Neuronal stem cell (in vitro differentiated cells): ENCODE data around the gene HLA-DQB1.
"Not testable (repeated sequence)": the region's sequence is repeated elsewhere in the genome, so short reads cannot be mapped to it uniquely, and the experiment has no call there.

Source experiments
- DNase-seq: peaks from one replicate; pipeline ENCODE4 v3.0.0-alpha.2; 2013; ENCODE audit warnings: low spot score
- H2AFZ ChIP-seq: one replicate; pipeline ENCODE4 v1.6.1; 2013; ENCODE audit warnings: mild to moderate bottlenecking, low read length, inconsistent platforms
- H2AK5ac ChIP-seq: 2 replicates; pipeline ENCODE4 v1.6.1; 2013; ENCODE audit warnings: low read depth, mild to moderate bottlenecking, inconsistent platforms, low read length, moderate library complexity, mixed read lengths
- H2BK120ac ChIP-seq: 2 replicates; pipeline ENCODE4 v1.6.1; 2013; ENCODE audit warnings: low read depth, mild to moderate bottlenecking, inconsistent platforms, low read length, moderate library complexity, mixed read lengths
- H2BK12ac ChIP-seq: one replicate; pipeline ENCODE4 v1.6.1; 2013; ENCODE audit warnings: low read length, inconsistent platforms
- H2BK15ac ChIP-seq: 2 replicates; pipeline ENCODE4 v1.6.1; 2013; ENCODE audit warnings: mild to moderate bottlenecking, low read length, inconsistent platforms, mixed read lengths
- H2BK5ac ChIP-seq: one replicate; pipeline ENCODE4 v1.6.1; 2013; ENCODE audit warnings: inconsistent platforms, mild to moderate bottlenecking, low read length, moderate library complexity
- H3K14ac ChIP-seq: one replicate; pipeline ENCODE4 v1.6.1; 2013; ENCODE audit warnings: low read length, inconsistent platforms
- H3K18ac ChIP-seq: 2 replicates; pipeline ENCODE4 v1.6.1; 2013; ENCODE audit warnings: low read length, inconsistent platforms
- H3K23ac ChIP-seq: 2 replicates; pipeline ENCODE4 v1.6.1; 2013; ENCODE audit warnings: low read depth, mild to moderate bottlenecking, mixed read lengths, low read length, inconsistent platforms; ENCODE audit not compliant: poor library complexity
- H3K27ac ChIP-seq: replicated peaks from 3 replicates; pipeline ENCODE4 v1.5.1; 2013; ENCODE audit warnings: low read length, inconsistent platforms
- H3K27me3 ChIP-seq, 3 experiments: 2 replicates each; pipeline ENCODE4 v1.6.1; 2013; ENCODE audit warnings: low read length in 3 of 3, mild to moderate bottlenecking in 2 of 3, inconsistent platforms in 1 of 3, low read depth in 1 of 3, mixed read lengths in 1 of 3, moderate library complexity in 1 of 3; ENCODE audit not compliant: control insufficient read depth in 3 of 3, insufficient read depth in 3 of 3
- H3K36me3 ChIP-seq, 2 donors: replicated peaks in 1 of 2; 2 replicates each; pipeline ENCODE4 v1.6.1; 2013; ENCODE audit warnings: low read length in 2 of 2; ENCODE audit not compliant: control insufficient read depth in 2 of 2, insufficient read depth in 2 of 2
- H3K4ac ChIP-seq: 2 replicates; pipeline ENCODE4 v1.6.1; 2013; ENCODE audit warnings: inconsistent platforms, mild to moderate bottlenecking, low read length, moderate library complexity
- H3K4me1 ChIP-seq, 2 donors: 1 replicate in 1 of 2; 2 replicates in 1 of 2; pipeline ENCODE4 v1.6.1; 2013; ENCODE audit warnings: low read length in 2 of 2, low read depth in 1 of 2; ENCODE audit not compliant: control insufficient read depth in 2 of 2, insufficient read depth in 1 of 2
- H3K4me2 ChIP-seq: one replicate; pipeline ENCODE4 v1.6.1; 2013; ENCODE audit warnings: mild to moderate bottlenecking, low read length, inconsistent platforms; ENCODE audit not compliant: insufficient read depth, poor library complexity, severe bottlenecking
- H3K4me3 ChIP-seq, 2 donors: 2 replicates each; pipeline ENCODE4 v1.5.1; 2013; ENCODE audit warnings: low read length in 2 of 2, mild to moderate bottlenecking in 2 of 2, inconsistent platforms in 1 of 2, moderate library complexity in 1 of 2
- H3K79me1 ChIP-seq: one replicate; pipeline ENCODE4 v1.6.1; 2013; ENCODE audit warnings: low read depth, mild to moderate bottlenecking, inconsistent platforms, low read length, moderate library complexity
- H3K9ac ChIP-seq: one replicate; pipeline ENCODE4 v1.6.1; 2013; ENCODE audit warnings: mild to moderate bottlenecking, low read depth, low read length, inconsistent platforms; ENCODE audit not compliant: poor library complexity
- H3K9me3 ChIP-seq, 2 donors: replicated peaks in 1 of 2; 2 replicates each; pipeline versions ENCODE3 to v1.6.1; 2013; ENCODE audit warnings: low read length in 2 of 2, mild to moderate bottlenecking in 2 of 2, inconsistent platforms in 1 of 2, low read depth in 1 of 2, mixed read lengths in 1 of 2, moderate library complexity in 1 of 2; ENCODE audit not compliant: control insufficient read depth in 2 of 2, insufficient read depth in 1 of 2
- H4K8ac ChIP-seq: one replicate; pipeline ENCODE4 v1.6.1; 2013; ENCODE audit warnings: low read depth, mild to moderate bottlenecking, inconsistent platforms, low read length, moderate library complexity
- H4K91ac ChIP-seq: one replicate; pipeline ENCODE4 v1.6.1; 2013; ENCODE audit warnings: low read length, low read depth, mild to moderate bottlenecking, inconsistent platforms; ENCODE audit not compliant: poor library complexity
- WGBS, 2 donors: extraction: QIAGEN DNeasy Blood & Tissue Kit; methylation state at CpG; one replicate each; pipeline ENCODE4 v1.1.7; 2013; ENCODE audit warnings: missing lambda C conversion rate in 2 of 2, mixed read lengths in 1 of 2; ENCODE audit not compliant: insufficient read length in 2 of 2, insufficient replicate concordance in 1 of 2; ENCODE audit errors: extremely low coverage in 2 of 2; 5-methylcytosine and 5-hydroxymethylcytosine counted together

The HLA-DQB1 gene

DNA sequence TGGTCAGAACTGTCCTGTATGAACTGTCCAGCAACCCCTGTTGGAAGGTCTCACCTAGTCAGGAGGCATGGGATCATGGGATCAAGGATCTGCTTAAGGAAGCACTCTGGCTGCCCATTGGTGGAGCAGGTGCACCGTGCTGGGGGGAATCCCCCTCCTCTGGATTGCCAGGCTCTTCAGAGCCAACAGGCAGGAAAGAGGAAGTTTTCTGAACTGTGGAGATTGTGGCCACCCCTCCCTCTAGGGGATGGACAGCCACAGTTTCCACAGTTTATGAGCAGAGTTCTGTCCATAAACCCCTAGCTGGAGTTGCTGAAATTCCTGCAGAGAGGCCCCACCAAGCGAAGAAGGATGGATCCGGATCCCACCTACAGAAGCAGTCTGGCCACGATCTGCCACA lies 13.0 kb upstream of the HLA-DQB1 start:
- no peak overlapping the region for H3K14ac ChIP-seq
- H2AFZ ChIP-seq: no peak overlapping the region
- H4K8ac ChIP-seq: no peak overlapping the region
- H3K36me3 ChIP-seq: no peaks in the 10 kb centered on the region
- H3K4ac ChIP-seq: no peak overlapping the region
- H3K23ac ChIP-seq: no peak overlapping the region
- no peaks in the 10 kb centered on the region for H3K27me3 ChIP-seq
- no peak overlapping the region for H2AK5ac ChIP-seq
- peak overlapping the region; percentile 34 for H3K9ac ChIP-seq
- H2BK120ac ChIP-seq: no peak overlapping the region
- no peaks in the 10 kb centered on the region for H3K9me3 ChIP-seq
- no CpG with 5 or more reads among the region's 4 CpGs for WGBS, 2 donors
- no peak overlapping the region for H3K27ac ChIP-seq
- H2BK12ac ChIP-seq: no peak overlapping the region
- H4K91ac ChIP-seq: no peak overlapping the region
- H3K79me1 ChIP-seq: no peaks in the 10 kb centered on the region
- DNase-seq: no peak
- H2BK5ac ChIP-seq: no peak overlapping the region
- no peak overlapping the region for H3K4me3 ChIP-seq
- H2BK15ac ChIP-seq: no peak overlapping the region
- H3K18ac ChIP-seq: no peak overlapping the region
- H3K4me1 ChIP-seq: no peaks in the 10 kb centered on the region
- no peak overlapping the region for H3K4me2 ChIP-seq

DNA sequence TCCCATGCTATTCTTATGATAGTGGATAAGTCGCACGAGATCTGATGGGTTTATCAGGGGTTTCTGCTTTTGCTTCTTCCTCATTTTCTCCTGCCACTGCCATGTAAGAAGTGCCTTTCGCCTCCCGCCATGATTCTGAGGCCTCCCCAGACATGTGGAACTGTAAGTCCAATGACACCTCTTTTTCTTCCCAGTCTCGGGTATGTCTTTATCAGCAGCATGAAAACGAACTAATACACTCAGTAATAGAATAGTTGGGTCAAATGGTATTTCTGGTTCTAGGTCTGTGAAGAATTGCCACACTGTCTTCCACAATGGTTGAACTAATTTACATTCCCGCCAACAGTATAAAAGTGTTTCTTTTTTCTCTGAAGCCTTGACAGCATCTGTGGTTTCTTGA lies 7.7 kb upstream of the HLA-DQB1 start:
- not testable (repeated sequence) for H4K8ac ChIP-seq, H3K4ac ChIP-seq, H3K23ac ChIP-seq, H2AFZ ChIP-seq, H3K9me3 ChIP-seq, H3K27ac ChIP-seq, H3K9ac ChIP-seq, H2AK5ac ChIP-seq, H4K91ac ChIP-seq, H2BK5ac ChIP-seq, H2BK120ac ChIP-seq, H3K4me2 ChIP-seq, H3K4me3 ChIP-seq, H3K79me1 ChIP-seq, H2BK12ac ChIP-seq, H3K4me1 ChIP-seq, H2BK15ac ChIP-seq, H3K18ac ChIP-seq, H3K27me3 ChIP-seq, H3K36me3 ChIP-seq, H3K14ac ChIP-seq, DNase-seq
- no CpG with 5 or more reads among the region's 7 CpGs for WGBS, 2 donors

DNA sequence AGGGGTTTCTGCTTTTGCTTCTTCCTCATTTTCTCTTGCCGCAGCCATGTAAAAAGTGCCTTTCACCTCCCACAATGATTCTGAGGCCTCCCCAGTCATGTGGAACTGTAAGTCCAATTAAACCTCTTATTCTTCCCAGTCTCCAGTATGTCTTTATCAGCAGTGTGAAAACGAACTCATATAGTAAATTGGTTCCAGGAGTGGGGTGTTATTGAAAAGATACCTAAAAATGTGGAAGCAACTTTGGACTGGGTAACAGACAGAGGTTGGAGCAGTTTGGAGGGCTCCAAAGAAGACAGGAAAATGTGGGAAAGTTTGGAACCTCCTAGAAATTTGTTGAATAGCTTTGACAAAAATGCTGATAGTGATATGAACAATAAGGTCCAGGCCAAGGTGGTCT lies 5.5 kb upstream of the HLA-DQB1 start:
- not testable (repeated sequence) for H2BK15ac ChIP-seq, H4K91ac ChIP-seq, H3K23ac ChIP-seq, H2BK120ac ChIP-seq, H2AK5ac ChIP-seq, H3K27ac ChIP-seq, H3K4me2 ChIP-seq, H3K36me3 ChIP-seq, H3K9ac ChIP-seq, H2BK12ac ChIP-seq, H4K8ac ChIP-seq, H2AFZ ChIP-seq, H3K4ac ChIP-seq, H2BK5ac ChIP-seq, H3K14ac ChIP-seq, H3K79me1 ChIP-seq, H3K27me3 ChIP-seq, H3K4me1 ChIP-seq, H3K9me3 ChIP-seq, H3K4me3 ChIP-seq, DNase-seq, H3K18ac ChIP-seq
- WGBS, 2 donors: no CpG with 5 or more reads among the region's 2 CpGs

DNA sequence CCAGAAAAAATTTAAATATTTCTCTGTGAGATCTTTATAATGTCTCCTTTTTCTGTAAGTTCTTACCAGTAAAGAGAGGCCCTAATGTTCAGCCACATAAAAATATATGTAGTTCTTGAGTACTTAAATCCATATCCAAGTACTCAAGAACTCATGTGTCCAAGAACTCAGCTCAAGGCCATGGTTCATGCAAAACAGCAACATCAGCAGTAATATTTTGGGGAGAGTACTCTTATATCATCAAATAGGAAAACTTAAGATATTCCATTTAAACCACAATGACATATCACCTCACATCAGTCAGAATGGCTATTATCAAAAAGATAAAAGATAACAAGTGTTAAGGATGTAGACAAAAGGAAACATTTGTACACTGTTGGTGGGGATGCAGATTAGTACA lies 3.4 kb upstream of the HLA-DQB1 start:
- Histone ChIP-seq H2BK15ac (no peak overlapping the region), H3K9me3 (no peaks in the 10 kb centered on the region), H3K4me1 (no peaks in the 10 kb centered on the region), H2BK12ac (no peak overlapping the region), H2AK5ac (no peak overlapping the region), H3K27ac (no peak overlapping the region), H3K18ac (no peak overlapping the region), H3K9ac (no peak overlapping the region), H3K79me1 (no peaks in the 10 kb centered on the region), H2BK120ac (no peak overlapping the region), H3K4me2 (no peak overlapping the region), H3K36me3 (no peaks in the 10 kb centered on the region), H4K8ac (no peak overlapping the region), H3K14ac (no peak overlapping the region), H3K27me3 (peaks cover 0 to 26% (median 3%) of the 10 kb centered on the region in 3 experiments), H3K23ac (no peak overlapping the region), H3K4ac (no peak overlapping the region), H2BK5ac (no peak overlapping the region), H3K4me3 (no peak overlapping the region), H4K91ac (no peak overlapping the region), H2AFZ (no peak overlapping the region)
- no peak for DNase-seq
